ENCODE data around the gene NKX6-2. TPM values are rescaled to one million over a fixed set of nuclear protein-coding genes. Genes with fewer than 3 reads are reported as not detected.
"Not testable (repeated sequence)": the region's sequence is repeated elsewhere in the genome, so short reads cannot be mapped to it uniquely, and the experiment has no call there.

NKX6-2 gene
- polyA plus RNA-seq (ENCODE audit: insufficient read length) = 2.6 TPM

DNA sequence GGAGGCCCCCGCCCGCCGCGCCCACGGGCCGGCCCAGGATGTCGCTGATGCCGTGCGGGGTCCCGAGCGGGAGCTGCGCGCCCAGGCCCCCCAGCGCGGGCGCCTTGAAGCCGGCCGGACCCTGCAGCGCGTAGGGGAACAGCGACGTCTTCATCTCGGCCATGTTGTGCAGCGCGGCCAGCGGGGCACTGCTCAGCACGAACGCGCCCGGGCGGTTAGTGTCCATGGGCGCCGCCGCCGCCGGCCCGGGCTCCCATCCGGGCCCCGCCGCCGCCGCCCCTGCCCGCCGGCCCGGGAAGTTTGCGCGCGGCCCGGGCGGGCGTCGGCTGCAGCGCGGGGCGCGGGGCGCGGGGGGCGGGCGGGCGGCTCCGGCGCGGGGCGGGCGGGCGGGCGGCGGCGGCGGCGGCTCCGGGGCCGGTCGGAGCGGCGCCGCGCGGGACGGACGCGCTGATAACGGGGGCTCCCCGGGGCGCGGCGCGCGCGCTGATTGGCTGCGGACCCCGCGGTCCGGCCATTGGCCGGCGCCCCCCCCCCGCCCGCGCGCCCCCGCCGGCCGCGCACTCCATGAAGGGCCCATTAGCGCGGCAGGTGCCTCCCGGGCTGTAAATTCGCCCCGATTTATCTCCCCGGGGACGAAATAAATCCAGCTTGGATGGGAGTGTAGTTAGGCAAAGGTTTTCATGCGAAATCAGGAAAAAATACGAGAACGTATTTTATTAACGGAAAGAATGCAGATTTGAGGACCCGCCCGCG lies at the start of gene NKX6-2:
TSS of gene NKX6-2 (minus strand) at position 425 of the 753 bp plus-strand sequence. CDS start at position 226, 199 bp downstream.
- DNase-seq (ENCODE audit: low read depth) = no peak

DNA sequence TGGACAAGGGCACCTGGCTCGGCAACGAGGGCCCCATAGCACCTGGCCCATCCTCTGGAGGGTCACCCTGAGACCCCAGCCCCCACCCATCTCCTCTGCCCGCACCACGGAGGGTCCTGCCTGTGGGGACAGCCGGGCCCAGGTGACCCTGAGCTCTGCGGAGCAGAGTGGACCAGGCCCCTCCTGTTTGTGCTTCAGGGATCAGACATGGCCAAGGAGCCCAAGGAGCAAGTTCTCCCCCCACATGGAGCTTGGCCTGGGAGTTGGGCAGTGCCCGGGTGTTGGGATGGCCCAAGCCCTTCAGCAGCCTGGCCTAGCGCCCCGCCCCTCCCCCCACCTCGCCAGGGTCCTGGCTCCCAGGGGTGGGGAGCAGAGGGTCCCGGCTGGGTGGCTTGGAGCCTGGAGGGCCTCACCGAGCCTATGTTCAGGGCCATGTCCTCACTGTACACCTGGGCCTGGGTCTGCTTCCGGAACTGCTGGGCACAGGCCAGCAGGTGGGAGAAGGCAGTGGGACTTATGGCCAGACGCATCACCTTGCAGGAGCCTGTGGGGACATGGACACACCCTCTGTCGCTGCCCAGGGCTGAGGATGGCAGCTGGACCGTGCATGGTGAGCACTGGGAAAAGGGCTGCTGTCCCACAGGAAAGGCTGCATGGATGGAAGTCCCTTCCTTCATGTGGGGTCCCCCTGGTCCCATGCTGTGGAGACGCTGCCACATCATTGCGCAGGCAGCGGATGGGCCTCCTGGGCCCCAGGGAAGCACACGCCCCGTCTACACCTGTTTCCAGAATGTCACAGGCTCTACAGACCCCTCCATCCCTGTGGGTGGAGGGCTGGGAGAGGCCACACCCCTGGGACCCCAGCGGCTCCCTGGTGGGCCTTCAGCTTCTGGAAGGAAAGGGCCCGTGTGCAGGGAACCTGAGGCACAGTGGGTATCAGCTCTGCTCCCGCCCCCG lies 49.2 kb upstream of the NKX6-2 start:
- DNase-seq (ENCODE audit: low read depth) = no peak

GRCh38 chr10:132834311-132834761 lies 48.4 kb upstream of the NKX6-2 start:
- DNase-seq (ENCODE audit: low read depth) = no peak

GRCh38 chr10:132833421-132834111 lies 47.6 kb upstream of the NKX6-2 start:
- DNase-seq (ENCODE audit: low read depth) = no peak

DNA sequence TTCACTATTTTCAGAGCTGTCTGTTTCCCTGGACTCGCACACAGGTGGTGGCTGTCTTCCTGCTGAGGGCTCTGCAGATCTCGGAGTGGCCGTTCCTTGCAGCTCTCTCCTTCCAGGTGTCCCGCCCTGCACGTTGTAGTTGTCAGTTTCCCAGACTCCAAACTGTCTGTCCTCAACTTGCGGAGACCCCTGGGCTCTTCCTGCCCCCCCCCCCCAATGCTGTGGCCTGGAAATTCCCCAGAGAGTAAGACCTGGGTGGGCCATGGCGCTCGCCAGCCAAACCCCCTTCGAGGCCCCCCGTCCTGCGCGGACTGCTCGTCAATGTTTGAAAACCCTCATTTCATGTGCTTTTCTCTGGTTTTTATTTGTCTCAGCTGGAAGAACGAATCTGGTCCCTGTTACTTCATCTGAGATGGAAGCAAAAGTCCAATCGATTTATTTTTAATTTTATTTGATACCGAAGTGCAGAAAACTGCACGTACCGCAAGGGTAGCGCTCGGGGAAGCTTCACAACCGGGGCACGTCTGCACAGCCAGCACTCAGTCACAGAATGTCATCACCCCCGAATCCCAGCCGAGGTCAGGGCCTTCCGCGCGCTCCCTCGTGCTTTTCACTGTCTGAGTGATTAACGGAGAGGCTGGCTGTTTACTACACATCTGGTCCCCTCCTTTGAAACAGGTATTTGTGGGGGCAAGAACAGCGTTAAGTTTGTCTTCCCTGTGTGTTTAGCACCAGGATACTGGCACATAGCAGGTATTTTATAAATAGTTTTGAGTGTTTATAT lies 46.4 kb upstream of the NKX6-2 start:
- no peak for DNase-seq (ENCODE audit: low read depth)

GRCh38 chr10:132829403-132829802 lies 43.5 kb upstream of the NKX6-2 start:
- no peak for DNase-seq (ENCODE audit: low read depth)

DNA sequence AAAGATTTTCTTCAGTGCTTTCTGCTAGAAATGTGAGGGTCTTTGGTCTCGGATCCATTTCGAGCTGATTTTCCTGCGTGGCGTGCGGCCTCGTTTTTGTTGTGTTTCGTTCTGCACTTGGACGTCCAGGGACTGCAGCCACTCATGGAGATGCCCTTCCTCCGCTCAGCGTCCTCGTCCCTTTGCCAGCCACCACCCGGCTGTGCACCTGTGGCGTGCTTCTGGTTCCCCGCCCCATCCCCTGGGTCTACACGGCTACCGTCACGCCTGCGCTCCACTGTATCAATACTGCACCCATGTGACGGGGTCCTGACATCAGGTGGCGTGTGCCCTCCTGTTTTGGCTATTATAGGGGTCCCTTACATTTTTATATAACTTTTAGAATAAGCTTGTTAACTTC lies 42.7 kb upstream of the NKX6-2 start:
- DNase-seq (ENCODE audit: low read depth) = no peak

GRCh38 chr10:132827861-132828539 lies 42.1 kb upstream of the NKX6-2 start:
- no peak for DNase-seq (ENCODE audit: low read depth)

DNA sequence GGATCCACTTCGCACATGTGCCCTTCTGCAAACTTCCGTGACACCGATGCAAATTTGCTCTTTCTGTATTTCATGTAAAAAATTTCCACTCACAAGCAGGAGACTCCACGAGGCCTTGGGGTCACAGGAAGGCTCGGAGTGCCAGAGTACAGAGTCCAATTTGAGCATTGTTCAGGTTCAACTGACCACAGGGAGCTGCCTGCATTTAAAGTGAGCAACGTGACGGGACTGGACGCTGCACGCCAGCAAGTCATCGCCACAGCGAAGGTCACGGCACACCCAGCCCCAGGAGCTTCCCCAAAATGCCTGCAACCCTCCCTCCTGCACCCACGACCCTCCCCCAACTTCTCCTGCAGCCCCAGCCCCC lies 41.5 kb upstream of the NKX6-2 start:
- DNase-seq (ENCODE audit: low read depth) = no peak

GRCh38 chr10:132826524-132827422 lies 40.8 kb upstream of the NKX6-2 start:
- DNase-seq (ENCODE audit: low read depth) = no peak

DNA sequence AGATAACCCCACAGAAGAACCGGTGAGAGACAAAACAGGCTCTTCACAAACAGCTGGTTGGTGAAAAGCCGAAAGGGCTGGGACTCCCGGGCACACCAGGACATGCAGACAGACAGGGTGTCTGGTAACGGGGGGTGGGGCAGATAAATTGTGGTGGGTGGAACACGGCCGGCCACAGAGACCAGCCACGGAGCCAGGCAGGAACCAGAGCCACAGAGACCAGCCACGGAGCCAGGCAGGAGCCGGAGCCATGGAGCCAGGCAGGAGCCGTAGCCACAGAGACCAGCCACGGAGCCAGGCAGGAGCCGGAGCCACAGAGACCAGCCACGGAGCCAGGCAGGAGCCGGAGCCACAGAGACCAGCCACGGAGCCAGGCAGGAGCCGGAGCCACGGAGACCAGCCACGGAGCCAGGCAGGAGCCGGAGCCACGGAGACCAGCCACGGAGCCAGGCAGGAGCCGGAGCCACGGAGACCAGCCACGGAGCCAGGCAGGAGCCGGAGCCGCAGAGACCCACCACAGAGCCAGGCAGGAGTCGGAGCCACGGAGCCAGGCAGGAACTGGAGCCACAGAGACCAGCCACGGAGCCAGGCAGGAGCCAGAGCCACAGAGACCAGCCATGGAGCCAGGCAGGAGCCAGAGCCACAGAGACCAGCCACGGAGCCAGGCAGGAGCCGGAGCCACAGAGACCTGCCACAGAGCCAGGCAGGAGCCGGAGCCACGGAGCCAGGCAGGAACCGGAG lies 40.0 kb upstream of the NKX6-2 start:
- not testable (repeated sequence) for DNase-seq (ENCODE audit: low read depth)

GRCh38 chr10:132820056-132820455 lies 34.1 kb upstream of the NKX6-2 start:
- DNase-seq (ENCODE audit: low read depth) = no peak

- DNase-seq (ENCODE audit: low read depth) = no peak
Observed at GRCh38 chr10:132817701-132818211, 31.8 kb upstream of the NKX6-2 start.

DNA sequence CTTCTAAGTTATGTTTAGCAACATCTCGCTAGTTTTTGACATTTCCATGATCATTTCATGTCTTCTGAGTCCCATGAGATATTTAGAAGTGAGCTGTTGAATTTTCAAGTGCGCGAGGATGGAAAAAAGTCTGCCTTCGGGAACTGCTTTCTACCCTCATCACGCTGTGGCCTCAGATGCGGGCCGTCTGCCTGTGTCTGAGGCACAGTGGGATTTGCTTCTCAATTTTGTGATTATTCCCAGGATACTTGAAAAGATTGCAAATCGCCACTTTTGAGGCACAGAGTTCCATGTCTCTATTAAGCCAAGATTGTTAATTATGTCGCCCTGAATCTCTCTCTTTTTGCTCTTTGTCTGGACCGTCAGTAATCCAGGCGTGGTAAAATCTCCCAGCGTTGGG lies 30.8 kb upstream of the NKX6-2 start:
- no peak for DNase-seq (ENCODE audit: low read depth)

DNA sequence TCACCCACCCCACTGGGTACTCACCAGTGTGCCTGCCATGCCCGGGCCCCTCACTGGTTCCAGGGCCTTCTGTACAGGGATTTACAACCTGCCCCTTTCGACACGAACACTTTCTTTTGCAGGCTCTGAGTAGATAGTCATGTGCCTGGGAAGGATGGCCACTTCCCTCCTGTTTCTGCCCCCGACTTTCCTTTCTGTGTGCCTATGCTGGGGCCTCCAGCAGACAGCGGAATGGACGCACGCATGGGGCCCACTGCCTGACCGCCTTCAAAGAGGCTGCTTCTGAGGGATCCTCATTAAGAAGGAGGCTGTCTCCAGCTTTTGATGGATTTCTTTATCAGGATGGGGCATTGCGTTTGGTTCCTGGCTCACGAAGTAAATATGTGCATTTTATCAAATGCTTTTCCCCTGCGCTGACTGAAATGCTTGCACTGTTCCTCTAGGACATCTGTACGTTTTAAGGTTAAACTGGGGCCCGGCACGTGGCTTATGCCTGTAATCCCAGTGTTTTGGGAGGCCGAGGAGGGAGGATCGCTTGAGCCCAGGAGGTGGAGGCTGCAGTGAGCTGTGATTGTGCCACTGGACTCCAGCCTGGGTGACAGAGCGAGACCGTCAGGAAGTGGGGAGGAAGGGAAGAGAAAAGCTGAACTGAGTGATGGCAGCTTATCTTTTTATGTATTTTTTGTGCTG lies 29.4 kb upstream of the NKX6-2 start:
- DNase-seq (ENCODE audit: low read depth) = no peak

GRCh38 chr10:132814469-132814856 lies 28.5 kb upstream of the NKX6-2 start:
- DNase-seq (ENCODE audit: low read depth) = no peak

GRCh38 chr10:132813560-132814468 lies 27.9 kb upstream of the NKX6-2 start:
- no peak for DNase-seq (ENCODE audit: low read depth)

All from forelimb muscle (tissue), 1 donor.